SU-DHL-6 (cell line): ENCODE measurements around the gene DDN.

Experiments used
- H2AFZ ChIP-seq: fragments of 200-600 bp; sonication (generic); 2 replicates; pipeline ENCODE4 v1.6.1; 2014; ENCODE audit warnings: low read depth, mild to moderate bottlenecking, moderate library complexity, mixed read lengths, antibody characterized with exemption, low read length; ENCODE audit not compliant: severe bottlenecking
- H3F3A ChIP-seq: fragments of 200-600 bp; shearing (Covaris generic); 2 replicates; pipeline ENCODE4 v1.6.0; 2016; ENCODE audit warnings: antibody characterized with exemption, mild to moderate bottlenecking; ENCODE audit not compliant: insufficient read depth
- H3K27ac ChIP-seq: fragments of 200-600 bp; sonication (generic); 2 replicates; pipeline ENCODE4 v1.5.1; 2016; ENCODE audit warnings: low read depth, mild to moderate bottlenecking, low read length, moderate library complexity, mixed read lengths
- H3K27me3 ChIP-seq: fragments of 200-600 bp; sonication (generic), shearing (Covaris generic); 2 replicates; pipeline ENCODE4 v1.6.0; 2014; ENCODE audit warnings: mild to moderate bottlenecking, low read length
- H3K36me3 ChIP-seq: fragments of 200-600 bp; sonication (generic); 2 replicates; pipeline ENCODE4 v1.6.1; 2014; ENCODE audit warnings: mild to moderate bottlenecking, low read length, mixed read lengths
- H3K4me2 ChIP-seq: fragments of 300-600, 200-600 bp; shearing (Covaris generic), sonication (generic); 2 replicates; pipeline ENCODE4 v1.6.0; 2014; ENCODE audit warnings: low read length, low read depth, mild to moderate bottlenecking; ENCODE audit not compliant: poor library complexity, severe bottlenecking
- H3K4me3 ChIP-seq: fragments of 200-600 bp; sonication (generic); 2 replicates; pipeline ENCODE4 v1.5.1; 2014; ENCODE audit warnings: antibody characterized with exemption, low read length, mild to moderate bottlenecking, mixed read lengths; ENCODE audit not compliant: insufficient read depth, poor library complexity, severe bottlenecking
- H3K79me2 ChIP-seq: fragments of 200-600 bp; sonication (generic); 2 replicates; pipeline ENCODE4 v1.6.1; 2014; ENCODE audit warnings: mild to moderate bottlenecking, low read length, moderate library complexity; ENCODE audit not compliant: insufficient read depth
- H3K9ac ChIP-seq: fragments of 200-600 bp; sonication (generic); 2 replicates; pipeline ENCODE4 v1.7.0; 2014; ENCODE audit warnings: mild to moderate bottlenecking, low read length
- H3K9me2 ChIP-seq: fragments of 200-600 bp; sonication (generic); replicated peaks from 2 replicates; pipeline ENCODE4 v1.6.1; 2014; ENCODE audit warnings: low read length; ENCODE audit not compliant: insufficient read depth
- H3K9me3 ChIP-seq: fragments of 200-600 bp; sonication (generic); 2 replicates; pipeline ENCODE4 v1.6.1; 2014; ENCODE audit warnings: low read length, mixed read lengths; ENCODE audit not compliant: insufficient read depth
- H4K20me1 ChIP-seq: fragments of 200-600 bp; sonication (generic); 2 replicates; pipeline ENCODE4 v1.6.1; 2014; ENCODE audit warnings: low read depth, mild to moderate bottlenecking, antibody characterized with exemption, low read length, moderate library complexity, mixed read lengths
- CTCF ChIP-seq: fragments of 200-600 bp; sonication (generic); IDR thresholded peaks from one replicate; pipeline ENCODE4 v1.5.1; 2017; ENCODE audit warnings: antibody characterized with exemption, mild to moderate bottlenecking, low read length, moderate library complexity; ENCODE audit not compliant: insufficient read depth, poor library complexity, severe bottlenecking
- EZH2phosphoT487 ChIP-seq: fragments of 200-600 bp; sonication (generic), shearing (Covaris generic); conservative IDR thresholded peaks from 2 replicates; pipeline ENCODE4 v1.6.1; 2018; ENCODE audit warnings: mild to moderate bottlenecking, antibody characterized with exemption, low read length, moderate library complexity, mixed read lengths

DDN gene

GRCh38 chr12:49044660-49045059 lies 45.5 kb upstream of the DDN start:
- Histone ChIP-seq H3K36me3 (0 out of 2 replicates have a peak, but pooled peaks cover 3% of the 10 kb centered on the region), H4K20me1 (no peaks in the 10 kb centered on the region)

GRCh38 chr12:49043856-49044258 lies 44.7 kb upstream of the DDN start:
- Histone ChIP-seq H3K9me2 (no peaks in the 10 kb centered on the region), H4K20me1 (no peaks in the 10 kb centered on the region), H3K9me3 (no peaks in the 10 kb centered on the region), H3K4me2 (no peak overlapping the region), H3K36me3 (0 out of 2 replicates have a peak, but pooled peaks cover 3% of the 10 kb centered on the region), H2AFZ (no peak overlapping the region), H3F3A (no peaks in the 10 kb centered on the region), H3K4me3 (no peak overlapping the region), H3K27ac (no peak overlapping the region), H3K27me3 (no peaks in the 10 kb centered on the region), H3K9ac (no peak overlapping the region), H3K79me2 (no peaks in the 10 kb centered on the region)
- TF ChIP-seq EZH2phosphoT487 (no peak), CTCF (peak; percentile 70)

More at GRCh38 chr12:49044660-49045059, 45.5 kb upstream of the DDN start:
- Histone ChIP-seq H3K27ac (no peak overlapping the region), H3K4me3 (no peak overlapping the region), H3K9me3 (no peaks in the 10 kb centered on the region), H3K4me2 (no peak overlapping the region), H3F3A (no peaks in the 10 kb centered on the region), H3K9me2 (no peaks in the 10 kb centered on the region), H3K79me2 (no peaks in the 10 kb centered on the region), H3K27me3 (no peaks in the 10 kb centered on the region), H2AFZ (no peak overlapping the region), H3K9ac (no peak overlapping the region)
- TF ChIP-seq CTCF (no peak), EZH2phosphoT487 (no peak)

GRCh38 chr12:49043241-49043640 lies 44.1 kb upstream of the DDN start:
- TF ChIP-seq CTCF, result no peak
- no peak for TF ChIP-seq EZH2phosphoT487
- 0 out of 2 replicates have a peak, but pooled peaks cover 3% of the 10 kb centered on the region for H3K36me3 ChIP-seq
- no peak overlapping the region for H3K4me2 ChIP-seq
- no peak overlapping the region for H3K9ac ChIP-seq
- H3F3A ChIP-seq, result no peaks in the 10 kb centered on the region
- H2AFZ ChIP-seq, result no peak overlapping the region
- no peaks in the 10 kb centered on the region for H3K9me2 ChIP-seq
- H3K9me3 ChIP-seq, result no peaks in the 10 kb centered on the region
- H3K27me3 ChIP-seq, result no peaks in the 10 kb centered on the region
- H3K4me3 ChIP-seq, result no peak overlapping the region
- H3K79me2 ChIP-seq, result no peaks in the 10 kb centered on the region
- no peaks in the 10 kb centered on the region for H4K20me1 ChIP-seq
- no peak overlapping the region for H3K27ac ChIP-seq
